ENCODE results near the gene ZNF350.
"Not testable (repeated sequence)": the region's sequence is repeated elsewhere in the genome, so short reads cannot be mapped to it uniquely, and the experiment has no call there.

DNA sequence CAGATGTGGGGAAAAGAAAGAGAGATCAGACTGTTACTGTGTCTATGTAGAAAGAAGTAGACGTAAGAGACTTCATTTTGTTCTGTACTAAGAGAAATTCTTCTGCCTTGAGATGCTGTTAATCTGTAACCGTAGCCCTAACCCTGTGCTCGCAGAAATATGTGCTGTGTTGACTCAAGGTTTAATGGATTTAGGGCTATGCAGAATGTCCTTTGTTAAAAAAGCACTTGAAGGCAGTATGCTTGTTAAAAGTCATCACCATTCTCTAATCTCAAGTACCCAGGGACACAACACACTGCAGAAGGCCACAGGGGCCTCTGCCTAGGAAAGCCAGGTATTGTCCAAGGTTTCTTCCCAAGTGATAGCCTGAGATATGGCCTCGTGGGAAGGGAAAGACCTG is 37.8 kb upstream of the ZNF350 start:
- TF ChIP-seq, protein P1, sequence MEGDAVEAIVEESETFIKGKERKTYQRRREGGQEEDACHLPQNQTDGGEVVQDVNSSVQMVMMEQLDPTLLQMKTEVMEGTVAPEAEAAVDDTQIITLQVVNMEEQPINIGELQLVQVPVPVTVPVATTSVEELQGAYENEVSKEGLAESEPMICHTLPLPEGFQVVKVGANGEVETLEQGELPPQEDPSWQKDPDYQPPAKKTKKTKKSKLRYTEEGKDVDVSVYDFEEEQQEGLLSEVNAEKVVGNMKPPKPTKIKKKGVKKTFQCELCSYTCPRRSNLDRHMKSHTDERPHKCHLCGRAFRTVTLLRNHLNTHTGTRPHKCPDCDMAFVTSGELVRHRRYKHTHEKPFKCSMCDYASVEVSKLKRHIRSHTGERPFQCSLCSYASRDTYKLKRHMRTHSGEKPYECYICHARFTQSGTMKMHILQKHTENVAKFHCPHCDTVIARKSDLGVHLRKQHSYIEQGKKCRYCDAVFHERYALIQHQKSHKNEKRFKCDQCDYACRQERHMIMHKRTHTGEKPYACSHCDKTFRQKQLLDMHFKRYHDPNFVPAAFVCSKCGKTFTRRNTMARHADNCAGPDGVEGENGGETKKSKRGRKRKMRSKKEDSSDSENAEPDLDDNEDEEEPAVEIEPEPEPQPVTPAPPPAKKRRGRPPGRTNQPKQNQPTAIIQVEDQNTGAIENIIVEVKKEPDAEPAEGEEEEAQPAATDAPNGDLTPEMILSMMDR (IDR thresholded peaks at IDR 0.05; ENCODE audit: low read depth, low read length), result not testable (repeated sequence)
- not testable (repeated sequence) for TF ChIP-seq EZH2phosphoT487 (IDR thresholded peaks at IDR 0.05; ENCODE audit: low read depth)
